GM12872 (cell line): ENCODE data around the gene MMD2.

Experiments used
- TF ChIP-seq, protein P1 (sequence below): IDR thresholded peaks from 3 replicates; pipeline ENCODE4 v1.5.1; 2011; ENCODE audit warnings: low read depth, mild to moderate bottlenecking, low read length, moderate library complexity; ENCODE audit not compliant: insufficient read depth

MMD2 gene

DNA sequence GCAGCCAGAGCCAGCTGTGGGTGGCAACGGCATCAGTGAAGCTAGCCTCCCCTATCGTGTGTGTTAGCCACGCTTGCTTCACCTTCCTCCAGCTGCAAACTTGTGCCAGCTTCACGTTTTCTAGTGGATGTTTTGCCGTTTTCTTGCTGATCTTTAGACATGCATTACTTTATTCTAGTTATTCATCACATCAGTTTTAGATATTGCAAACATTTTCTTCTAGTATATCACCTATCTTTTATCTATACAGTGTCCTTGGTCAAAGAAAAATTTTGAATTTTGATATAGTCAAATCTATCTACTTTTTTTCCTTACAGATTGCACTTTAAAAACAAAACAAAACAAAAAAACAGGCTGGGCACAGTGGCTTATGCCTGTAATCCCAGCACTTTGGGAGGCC is 90.5 kb downstream of the MMD2 start:
- TF ChIP-seq, protein P1, sequence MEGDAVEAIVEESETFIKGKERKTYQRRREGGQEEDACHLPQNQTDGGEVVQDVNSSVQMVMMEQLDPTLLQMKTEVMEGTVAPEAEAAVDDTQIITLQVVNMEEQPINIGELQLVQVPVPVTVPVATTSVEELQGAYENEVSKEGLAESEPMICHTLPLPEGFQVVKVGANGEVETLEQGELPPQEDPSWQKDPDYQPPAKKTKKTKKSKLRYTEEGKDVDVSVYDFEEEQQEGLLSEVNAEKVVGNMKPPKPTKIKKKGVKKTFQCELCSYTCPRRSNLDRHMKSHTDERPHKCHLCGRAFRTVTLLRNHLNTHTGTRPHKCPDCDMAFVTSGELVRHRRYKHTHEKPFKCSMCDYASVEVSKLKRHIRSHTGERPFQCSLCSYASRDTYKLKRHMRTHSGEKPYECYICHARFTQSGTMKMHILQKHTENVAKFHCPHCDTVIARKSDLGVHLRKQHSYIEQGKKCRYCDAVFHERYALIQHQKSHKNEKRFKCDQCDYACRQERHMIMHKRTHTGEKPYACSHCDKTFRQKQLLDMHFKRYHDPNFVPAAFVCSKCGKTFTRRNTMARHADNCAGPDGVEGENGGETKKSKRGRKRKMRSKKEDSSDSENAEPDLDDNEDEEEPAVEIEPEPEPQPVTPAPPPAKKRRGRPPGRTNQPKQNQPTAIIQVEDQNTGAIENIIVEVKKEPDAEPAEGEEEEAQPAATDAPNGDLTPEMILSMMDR, result no peak

DNA sequence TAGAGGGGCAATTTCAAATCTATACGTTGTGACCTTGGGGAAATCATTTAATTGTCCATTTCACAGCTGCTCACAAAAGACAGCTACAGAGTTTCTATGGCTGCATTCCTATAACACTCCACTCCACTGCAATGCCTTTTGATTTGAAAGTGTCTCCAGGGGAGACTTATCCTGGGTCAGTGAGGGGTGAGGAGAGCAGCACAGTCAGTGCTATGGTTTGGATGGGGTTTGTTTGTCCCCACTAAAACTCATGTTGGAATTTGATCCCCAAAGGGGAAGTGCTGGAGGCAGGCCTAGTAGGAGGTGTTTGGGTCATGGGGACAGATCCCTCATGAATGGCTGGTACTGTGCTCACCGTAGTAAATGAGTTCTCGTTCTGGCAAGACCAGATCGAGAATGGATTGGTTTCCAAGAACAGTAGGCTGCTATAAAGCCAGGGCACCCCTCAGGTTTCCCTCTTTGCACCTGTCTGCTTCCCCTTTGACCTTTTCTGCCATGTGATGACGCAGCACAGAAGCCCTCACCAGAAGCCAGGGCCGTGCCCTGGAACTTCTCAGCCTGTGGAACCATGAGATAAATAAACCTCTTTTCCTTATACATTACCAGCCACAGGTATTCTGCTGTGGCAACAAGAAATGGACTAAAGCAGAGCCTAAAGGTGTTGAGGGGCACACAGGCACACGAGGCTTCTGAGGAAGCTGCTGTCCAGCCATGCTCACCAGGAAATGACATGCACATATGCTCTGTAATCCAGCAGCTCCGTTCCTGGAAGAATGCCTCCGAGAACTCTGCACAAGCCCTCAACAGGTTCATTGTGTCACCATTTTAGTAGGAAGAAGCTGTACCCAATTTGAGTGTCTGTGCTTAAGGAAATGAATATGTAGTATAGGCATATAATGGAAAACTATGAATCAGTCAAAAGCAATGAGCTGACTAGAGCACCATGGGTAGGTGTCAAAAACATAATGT is 92.2 kb downstream of the MMD2 start:
- TF ChIP-seq, protein P1, result no peak

GRCh38 chr7:4862156-4862555 is 96.8 kb downstream of the MMD2 start:
- TF ChIP-seq, protein P1, result no peak

GRCh38 chr7:4861673-4862072 is 97.3 kb downstream of the MMD2 start, which contains the start of gene PAPOLB:
Gene PAPOLB (minus strand): TSS chr7:4862030. CDS start chr7:4861810, 220 bp downstream.
- TF ChIP-seq, protein P1, result no peak

DNA sequence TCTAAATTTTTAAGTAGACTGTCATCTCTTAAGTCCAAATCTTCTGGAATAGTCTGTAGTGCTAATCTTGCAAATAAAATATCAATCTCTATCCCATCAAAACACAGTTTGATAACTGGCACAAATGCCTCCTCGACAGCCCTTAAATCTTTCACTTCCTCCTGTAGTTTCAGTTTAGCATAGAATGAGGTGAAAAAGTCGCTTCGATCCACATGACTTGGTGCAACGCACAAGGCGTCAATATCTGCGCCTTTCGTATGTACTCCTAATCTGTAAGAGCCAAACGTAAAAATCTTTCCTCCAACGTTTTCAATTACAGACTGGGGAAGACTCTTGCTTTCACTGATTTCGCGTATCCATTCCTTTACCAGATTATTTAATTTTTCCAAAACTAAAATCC is 97.8 kb downstream of the MMD2 start:
- TF ChIP-seq, protein P1, result no peak

- TF ChIP-seq, protein P1, result no peak
Measured at GRCh38 chr7:4857189-4857588, 101.8 kb downstream of the MMD2 start.

DNA sequence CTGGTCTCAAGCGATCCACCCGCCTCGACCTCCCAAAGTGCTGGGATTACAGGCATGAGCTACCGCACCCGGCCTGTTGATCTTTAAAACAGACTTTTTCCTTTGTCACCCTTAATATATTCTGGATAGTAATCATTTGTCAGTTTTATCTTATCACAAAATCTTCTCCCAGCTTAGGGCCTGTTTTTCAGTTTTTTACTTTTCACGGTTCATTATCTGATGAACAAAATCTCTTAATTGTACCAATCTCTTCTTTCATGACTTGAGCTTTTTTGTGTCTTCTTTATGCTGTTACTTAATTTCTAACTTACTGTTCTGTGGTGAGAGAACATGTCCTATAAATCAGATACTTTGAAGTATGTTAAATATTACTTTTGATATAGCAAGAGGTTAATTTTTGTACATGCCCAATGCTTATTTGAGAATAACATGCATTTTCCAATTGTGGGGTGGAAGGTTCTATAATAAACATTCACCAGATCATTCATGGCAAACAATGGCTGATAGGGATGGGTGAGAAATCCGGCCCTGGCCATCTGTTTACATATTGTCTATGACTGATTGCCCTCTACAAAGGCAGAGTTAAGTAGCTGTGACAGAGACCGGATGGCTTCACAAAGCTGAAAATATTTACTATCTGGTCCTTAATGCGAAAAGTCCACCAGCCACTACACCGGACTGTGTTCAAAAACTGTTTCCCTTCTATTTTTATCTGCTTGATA is 102.5 kb downstream of the MMD2 start:
- TF ChIP-seq, protein P1, result no peak
